NCI-H2081 (cell line): ENCODE measurements around the gene LIPJ.

Experiments used
- DNase-seq, 2 experiments: peaks; one replicate each; lab custom pipeline; 2025; lab: John Stamatoyannopoulos, UW

LIPJ gene, protein sequence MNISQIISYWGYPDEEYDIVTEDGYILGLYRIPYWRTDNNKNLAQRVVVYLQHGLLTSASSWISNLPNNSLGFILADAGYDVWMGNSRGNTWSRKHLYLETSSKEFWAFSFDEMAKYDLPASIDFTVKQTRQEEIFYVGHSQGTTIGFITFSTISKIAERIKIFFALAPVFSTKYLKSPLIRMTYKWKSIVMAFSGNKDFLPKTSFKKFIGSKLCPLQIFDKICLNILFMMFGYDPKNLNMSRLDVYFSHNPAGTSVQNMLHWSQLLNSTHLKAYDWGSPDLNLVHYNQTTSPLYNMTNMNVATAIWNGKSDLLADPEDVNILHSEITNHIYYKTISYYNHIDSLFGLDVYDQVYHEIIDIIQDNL

DNA sequence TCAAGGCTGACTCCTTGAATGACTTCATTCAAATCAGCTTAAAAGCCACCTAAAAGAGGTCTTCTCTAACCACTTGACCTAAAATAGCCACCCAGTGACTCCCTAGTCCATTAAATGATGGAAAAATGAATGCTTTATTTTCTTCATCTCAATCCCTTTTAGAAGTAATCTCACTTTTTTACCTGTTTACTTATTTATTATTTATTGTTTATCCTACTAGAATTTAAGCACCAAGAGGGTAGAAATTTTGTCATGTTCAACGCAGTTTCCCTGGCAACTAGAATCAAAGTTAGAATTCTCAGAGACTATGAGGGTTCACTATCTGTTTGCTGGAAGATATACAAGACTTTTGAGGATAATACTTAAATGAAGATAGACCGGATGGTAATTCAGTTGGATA lies at the start of gene LIPJ:
Gene LIPJ, plus strand, starts transcription at position 301 of the 400 bp plus-strand sequence. CDS start 3,926 bp downstream, outside the sequence.
- DNase-seq = no peak

DNA sequence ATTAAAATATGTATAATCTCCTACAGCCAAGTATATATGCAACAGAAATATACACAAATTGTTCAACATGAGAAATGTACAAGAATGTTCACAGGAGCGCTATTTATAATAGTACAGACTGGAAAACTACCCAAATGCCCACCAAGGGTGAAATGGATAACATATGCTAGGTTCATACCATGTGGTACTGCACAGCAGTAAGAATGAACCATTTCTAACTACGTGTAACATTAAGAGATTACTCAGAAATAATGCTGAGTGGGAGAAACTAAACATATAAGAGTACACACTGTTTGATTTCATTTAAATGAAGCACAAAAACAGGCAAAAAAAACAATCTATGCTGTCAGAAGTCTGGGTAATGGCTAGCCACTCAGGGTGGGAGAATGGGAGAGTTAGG lies 49.2 kb upstream of the LIPJ start:
- DNase-seq = no peak

DNA sequence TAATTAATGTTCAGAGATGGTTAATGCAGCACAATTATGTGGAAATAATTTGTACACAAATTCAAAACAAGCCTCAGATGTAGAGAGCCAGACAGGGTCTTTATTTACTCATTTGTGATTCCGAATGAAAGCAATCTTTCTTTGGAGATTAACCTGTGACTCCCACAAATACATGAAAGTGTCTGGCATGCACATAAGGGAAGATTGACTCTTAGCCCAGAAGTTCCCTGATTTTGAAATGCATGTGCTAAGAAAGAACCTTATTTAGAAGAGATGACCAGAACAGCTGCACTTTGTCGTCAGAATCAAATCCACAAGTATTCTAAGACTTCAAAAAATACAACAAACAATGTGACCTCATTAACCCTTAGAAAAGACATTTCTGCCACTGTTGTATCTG lies 48.5 kb upstream of the LIPJ start:
- no peak for DNase-seq

DNA sequence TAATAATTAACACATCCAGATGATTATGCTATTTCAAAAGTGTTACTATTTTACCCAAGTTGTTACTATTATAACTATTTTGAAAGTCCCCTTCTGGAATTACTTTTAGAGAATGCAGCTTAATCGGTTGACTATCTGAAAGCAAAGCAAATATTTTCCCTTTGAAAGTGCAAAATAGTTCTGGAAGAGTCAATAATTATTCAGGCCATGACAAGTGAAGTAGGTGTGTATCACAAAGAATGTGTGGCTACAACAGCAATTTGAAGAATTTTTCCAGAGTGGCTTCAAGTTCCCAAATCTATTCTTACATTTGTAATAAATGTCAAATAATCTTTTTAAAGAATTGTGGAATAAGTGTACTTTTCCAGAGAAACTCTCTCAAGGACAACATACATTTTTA lies 46.2 kb upstream of the LIPJ start:
- no peak for DNase-seq

DNA sequence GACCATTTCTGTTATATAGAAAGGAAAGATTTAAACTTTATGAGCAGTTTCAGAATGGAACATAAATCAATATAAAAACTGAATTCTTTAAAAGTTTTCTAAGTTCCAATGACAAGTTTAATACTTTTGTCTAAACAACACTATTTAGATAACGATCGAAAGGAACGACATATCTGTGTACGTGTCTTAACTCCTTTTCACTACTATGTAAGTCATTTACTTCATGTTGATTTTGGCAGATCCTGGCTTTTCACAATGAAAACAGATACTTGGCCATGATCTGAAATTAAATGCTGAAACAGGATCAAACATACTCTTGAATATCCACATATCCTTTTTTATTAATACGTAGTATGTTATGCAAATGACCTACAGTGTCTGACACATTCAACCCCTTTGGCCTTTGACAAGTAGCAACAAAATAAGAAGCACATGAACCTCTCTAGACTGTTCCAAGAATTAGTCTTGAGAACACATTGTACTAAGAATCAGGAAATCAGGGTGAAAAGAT lies 45.4 kb upstream of the LIPJ start:
- no peak for DNase-seq

DNA sequence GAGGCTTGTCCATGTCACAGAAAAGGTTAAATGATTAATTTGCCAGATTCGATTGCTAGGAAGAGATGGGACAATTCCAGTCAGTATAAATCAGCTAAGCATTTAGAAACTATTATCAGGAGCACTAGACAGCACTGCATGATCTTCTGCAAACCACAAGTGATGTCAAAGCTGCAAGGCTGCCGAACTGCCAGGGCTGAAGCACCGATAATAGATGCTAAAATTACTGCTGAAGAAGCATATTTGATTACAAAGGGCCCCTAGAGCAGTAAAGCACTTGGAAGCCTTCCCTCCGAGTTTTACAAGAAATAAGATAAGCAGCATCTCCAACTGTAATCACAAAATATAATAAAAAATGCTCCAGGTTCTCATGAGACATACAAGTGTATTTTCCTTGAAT lies 44.0 kb upstream of the LIPJ start:
- DNase-seq = no peak

DNA sequence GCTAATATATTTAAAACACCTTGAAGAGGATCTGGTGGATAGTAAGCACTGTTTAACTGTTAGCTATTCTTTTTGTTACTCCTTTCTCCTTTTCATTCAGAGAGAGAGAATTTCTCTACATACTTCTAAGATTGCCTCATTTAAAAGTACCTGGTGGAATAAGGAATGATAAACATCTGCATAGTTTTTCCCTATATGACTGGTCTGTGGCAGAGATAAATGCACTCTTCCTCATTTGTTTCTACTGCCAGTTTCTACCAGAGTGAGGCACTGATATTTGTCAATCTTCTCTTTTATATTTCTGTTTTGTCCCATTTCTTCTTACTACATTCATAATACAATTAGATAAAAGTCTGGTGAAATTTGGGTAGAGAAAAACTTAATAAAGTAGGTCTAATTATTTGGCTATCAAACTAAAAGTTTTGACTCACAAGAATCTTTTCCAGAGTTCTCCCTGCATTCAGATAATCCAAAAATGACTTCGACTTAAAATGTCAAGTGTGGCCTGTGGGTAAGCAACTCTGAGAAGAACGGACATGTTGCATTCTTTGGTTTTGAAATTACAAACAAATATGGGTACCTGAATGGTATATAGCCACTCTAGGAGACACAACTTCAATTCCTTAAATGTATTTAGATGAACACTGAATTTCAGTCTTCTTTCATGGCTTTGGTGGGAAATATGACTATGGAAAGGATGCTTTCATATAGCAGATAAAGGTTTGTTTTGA lies 42.3 kb upstream of the LIPJ start:
- DNase-seq = no peak

DNA sequence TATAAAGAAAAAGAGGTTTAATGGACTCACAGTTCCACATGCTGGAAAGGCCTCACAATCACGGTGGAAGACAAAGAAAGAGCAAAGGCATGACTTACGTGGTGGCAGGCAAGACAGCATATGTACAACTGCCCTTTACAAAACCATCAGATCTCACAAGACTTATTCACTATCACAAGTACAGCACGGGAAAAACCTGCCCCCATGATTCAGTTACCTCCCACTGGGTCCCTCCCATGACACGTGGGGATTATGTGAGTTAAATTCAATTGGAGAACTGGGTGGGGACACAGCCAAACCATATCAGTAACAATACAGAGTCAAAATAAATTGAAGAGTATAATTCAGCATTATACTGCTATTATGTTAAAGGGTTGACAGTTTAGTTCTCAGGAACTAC lies 41.2 kb upstream of the LIPJ start:
- no peak for DNase-seq

DNA sequence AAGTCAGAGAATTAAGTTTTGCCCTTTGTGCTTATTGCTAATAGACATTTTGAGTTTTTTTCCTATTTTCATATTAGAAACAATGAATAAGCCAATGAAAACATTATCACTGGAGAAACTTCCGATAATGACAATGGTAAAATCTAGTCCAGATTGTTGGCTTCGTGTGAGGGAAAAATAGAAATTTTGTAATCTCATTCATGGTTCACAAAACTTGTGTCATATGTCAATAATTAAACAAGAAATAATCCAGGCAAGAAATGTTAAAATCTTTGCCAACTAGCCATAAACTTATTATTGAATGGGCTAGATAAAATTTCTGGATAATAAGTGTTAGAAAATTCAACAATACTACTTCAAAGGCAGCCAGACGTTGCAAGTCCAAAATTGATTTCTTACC lies 40.1 kb upstream of the LIPJ start:
- DNase-seq = no peak

DNA sequence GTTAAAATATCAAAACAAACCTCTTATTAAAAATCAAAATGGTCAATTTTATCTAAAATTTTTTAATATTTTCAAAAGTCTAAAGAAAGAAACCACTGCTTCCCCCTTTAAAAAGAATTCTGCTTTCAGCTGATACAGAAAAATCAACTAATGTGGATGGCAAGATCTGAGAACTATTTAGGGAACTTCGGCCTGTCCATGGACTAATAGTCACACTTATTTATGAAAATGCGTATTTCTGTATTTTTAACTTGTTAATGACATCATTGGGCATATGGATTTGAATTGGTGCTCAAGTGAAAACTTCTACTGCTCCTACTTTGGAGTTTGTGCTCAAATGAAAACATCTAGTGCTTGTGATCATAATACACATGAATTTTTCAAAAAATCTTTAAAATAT lies 35.3 kb upstream of the LIPJ start:
- DNase-seq = no peak

DNA sequence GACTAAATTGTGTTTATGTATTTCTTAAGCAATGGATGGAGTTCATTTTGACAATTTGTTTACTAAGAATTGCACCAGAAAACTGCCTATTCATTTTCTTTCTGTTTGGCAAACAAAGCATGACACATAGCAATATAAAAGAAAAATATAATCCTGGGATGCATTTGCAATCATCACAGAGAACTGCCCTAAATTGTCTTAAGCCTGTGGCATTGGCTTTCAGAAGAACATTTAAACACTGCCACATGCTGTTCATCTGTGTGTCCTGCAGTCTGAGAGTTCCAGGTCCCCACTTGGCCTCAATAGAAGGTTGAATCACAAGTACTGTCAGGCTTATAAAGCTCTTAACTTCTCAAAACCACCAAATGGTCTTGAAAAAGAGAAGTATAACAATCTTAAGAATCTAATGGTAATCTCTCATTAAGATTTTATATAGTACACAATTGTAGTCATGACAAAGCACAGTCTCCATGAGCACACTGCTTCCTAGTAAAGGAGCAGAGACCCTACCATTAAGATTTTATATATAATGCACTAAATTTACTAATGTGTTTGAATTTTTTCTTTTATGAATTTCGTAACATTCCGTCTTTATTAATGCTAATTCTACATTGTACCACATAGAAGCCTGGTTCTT lies 33.3 kb upstream of the LIPJ start:
- peak in 1 of 2 experiments; percentile 60 for DNase-seq

DNA sequence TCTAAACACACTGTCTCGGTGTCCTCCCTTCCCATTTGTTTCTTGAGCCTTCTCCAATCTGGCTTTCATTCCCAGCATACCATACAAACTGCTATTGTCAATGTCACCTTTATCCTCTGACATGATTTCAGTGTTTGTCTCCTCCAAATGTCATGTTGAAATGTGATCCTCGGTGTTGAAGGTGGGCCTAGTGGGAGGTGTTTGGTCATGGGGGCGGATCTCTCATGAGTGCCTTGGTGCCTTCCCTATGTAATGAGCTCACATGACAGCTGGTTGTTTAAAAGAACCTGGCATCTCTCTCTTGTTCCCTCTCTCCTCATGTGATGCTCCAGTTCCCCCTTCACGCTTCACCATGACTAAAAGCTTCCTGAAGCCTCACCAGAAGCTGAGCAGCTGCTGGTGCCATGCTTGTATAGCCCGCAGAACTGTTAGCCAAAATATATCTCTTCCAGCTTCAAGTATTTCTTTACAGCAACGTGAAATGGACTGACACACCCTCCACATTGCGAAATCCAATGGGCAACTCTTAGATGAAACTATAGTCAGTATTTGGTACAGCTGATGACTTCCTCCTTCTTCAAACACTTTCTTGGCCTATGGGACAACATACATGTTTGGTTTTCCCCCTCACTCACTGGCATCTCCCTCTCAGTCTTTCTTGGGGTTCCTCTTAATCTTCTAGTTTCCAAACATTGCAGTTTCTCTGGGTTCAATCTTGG lies 31.2 kb upstream of the LIPJ start:
- DNase-seq = no peak

DNA sequence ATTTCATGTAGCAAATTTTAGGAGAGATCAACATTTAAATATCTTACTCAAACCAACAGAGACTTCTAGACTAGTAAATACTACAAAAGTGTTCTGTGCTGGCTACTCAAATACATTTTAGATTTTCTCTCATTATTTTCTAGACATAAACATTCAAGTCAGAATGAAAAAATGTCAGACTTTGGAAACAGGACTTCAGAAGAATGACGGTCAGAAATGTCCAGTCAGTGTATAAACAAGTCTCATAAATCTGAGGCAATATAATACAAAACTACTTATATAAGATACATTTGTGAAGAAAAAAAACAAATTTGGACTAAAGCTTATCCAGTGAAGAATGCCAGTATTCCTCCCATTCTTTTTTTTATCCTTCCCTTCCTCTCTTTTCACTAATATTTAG lies 29.3 kb upstream of the LIPJ start:
- no peak for DNase-seq

DNA sequence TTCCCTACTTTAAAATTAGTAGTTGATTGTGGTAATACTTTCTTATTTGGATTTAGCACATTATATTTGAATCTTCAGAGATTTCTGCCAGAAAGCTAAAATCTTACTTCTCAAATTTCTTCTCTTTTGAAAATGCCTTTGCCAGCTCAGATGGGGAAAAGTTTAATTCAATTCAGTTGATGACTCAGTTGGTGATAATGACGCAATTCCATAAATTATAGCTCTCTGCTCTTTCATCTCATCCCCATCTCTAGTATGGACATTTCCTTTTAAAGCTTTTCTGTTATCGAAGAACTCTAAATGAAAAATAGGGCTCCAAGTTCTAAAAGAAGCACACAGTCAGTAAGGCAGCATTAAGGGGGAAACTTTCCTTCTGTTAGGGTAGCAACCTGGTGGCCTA lies 28.9 kb upstream of the LIPJ start:
- no peak for DNase-seq

DNA sequence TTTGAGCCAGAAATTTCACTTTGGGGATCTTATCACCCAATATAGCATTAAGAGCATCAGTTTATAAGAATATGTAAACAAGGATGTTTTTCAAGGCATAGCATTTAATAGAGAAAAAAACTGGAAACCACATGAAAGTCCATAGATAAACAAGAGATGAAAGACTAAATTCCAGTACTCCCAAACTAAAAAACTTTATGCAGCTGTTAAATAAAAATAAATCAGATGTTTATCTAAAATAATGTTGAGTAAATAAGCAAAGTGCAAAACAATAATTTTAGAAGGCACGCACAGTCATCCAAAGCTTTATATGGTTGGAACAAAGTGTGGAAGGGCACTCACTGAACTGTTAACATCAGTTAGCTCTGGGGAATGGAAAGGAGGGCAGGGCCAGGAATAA lies 24.4 kb upstream of the LIPJ start:
- no peak for DNase-seq

DNA sequence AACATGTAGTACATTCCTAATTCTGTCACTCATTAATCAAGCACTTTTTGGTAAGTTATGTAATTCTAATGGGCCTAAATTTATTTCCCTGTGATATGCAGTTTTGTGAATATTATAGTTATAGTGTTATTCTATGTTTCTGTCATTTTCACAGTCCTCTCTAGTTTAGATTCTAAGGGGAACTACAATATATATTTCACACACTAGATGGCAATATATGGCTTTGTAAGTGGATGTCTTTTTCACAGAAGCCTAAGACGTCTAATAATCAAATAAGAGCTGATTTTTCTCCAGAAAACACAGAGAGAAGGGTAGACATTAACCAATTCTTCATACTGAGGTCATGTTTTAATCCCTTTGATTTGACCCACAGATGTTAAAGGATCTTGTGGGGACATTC lies 21.5 kb upstream of the LIPJ start:
- no peak for DNase-seq

DNA sequence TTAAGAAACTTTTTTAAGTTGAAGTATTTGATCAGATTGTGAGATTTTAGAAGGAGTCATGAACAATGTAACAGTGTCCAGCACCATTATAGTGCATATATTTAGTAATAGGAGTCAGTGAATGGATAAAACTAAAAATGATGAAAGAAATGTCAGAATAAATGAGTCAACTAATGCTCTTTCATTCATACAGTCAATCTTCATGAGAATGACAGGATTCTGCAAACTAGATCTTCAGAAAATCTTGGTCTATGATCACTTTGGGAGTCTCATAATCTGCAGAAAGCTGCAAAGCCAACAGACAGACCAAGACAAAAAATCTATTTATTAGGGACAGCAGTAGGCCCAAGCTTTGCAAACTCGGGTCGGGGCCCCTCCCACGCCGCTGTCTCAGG lies 4.2 kb upstream of the LIPJ start:
- no peak for DNase-seq

DNA sequence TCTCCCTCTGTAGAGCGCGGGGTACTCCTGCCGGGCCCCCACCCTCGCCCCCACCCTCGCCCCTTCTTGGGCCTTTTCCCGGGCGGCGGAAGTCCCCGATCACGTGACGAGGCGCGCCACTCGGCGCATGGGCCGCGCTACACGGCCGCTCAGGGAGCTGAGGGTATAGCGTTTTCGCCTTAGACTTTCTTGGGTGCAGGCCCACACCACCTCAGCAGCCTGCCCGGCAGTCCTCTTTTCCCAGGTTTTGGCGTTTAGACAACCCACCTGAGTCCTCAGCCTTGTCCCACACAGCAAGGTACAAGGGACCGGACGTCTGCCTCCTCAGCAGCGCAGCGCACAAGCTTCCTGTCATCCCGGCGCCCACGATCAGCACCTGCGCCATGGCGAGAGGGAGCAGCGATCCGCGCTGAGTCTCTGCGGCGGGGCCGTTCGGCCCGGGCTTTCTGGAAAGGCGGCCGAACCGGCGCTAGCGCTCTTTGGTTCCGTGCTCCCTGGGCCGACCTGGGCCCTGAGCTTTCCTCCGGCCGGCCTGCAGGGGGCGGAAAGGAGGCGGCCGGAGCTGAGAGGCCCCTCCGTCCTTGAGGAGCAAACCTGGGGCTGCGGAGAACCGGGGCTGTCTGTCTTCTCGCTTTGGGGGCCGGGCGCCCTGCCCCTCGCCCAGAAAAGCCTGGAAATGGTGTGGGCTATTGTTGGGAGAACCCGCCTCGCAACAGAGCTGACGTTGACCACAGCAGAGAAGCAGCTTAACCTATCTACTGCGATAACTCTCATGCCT lies 3.6 kb upstream of the LIPJ start, which contains the start of gene RNLS:
Gene RNLS, minus strand, starts transcription at position 513 of the 778 bp plus-strand sequence.
- no peak for DNase-seq

DNA sequence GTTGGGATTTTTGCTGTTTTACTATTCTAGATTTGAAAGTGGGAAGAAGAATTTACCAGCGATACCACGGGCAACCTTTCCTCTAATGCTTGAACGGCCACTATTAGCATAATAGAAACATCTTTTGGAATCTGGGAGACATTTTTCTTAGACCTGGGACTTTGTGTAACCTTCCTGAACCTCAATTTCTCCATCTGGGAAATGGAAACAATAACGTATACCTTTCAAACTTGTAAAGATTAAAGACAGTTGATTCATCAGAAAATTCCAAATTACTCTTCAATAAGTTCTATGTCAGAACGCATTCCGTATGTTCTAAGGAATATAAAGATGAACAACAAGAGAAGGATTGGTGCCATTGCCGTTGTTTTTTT lies 3.0 kb upstream of the LIPJ start:
- no peak for DNase-seq

DNA sequence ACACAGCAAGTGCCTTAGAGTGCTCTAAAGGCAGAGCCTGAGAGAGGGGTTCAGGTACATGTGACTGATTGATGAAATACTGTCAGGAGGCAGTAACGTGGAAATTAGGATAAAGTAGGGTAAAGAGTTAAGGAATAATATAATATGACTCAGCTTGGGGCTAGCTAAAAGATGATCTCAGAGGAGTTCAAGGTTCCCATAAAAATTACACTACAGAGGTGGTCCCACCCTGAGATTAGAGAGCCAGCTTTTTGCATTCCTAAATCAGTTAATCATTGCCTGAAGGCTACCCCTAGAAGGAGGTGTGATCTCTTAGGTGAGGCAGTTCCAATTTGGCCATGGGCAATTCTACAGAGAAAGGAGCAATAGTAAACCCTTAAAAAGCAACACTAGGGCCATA lies 5.8 kb downstream of the LIPJ start:
- DNase-seq = no peak

DNA sequence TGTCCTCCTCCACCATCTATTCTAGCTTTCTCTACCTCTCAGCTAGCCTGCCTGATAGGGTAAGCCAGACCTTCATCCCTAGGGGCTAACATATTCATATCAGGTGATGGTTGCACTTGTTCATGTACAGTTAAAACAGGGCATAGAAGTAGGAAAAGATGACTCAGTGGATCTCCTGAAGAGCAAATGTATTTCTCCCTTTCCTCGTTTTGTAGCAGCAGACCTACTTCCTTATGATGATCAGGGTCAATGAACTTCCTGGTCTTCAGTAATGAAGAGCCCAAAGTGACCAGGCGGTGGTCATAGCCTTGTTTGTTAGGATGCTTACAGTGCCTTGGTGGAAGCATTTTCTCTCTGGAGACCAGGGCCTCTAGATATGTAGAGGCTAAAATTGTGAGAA lies 6.3 kb downstream of the LIPJ start:
- no peak for DNase-seq

DNA sequence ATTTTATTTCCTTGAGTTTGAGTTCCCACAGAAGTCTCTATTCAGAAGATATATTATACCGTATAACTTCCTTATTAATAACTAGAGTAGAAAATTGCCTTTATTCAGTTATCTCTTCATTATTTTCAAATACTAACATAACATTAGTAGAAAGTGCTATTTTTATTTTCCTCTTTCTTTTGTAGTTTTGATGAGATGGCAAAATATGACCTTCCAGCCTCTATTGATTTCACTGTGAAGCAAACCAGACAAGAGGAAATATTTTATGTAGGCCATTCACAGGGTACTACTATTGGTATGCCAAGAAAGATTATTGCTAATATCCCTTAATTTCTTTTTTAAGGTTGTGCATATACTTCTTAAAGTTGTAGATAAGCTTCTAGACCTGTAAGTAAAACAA lies 7.9 kb downstream of the LIPJ start:
- DNase-seq = no peak
